ENCODE results near the gene FRAS1. TPM values are rescaled to one million over a fixed set of nuclear protein-coding genes. Genes with fewer than 3 reads are reported as not detected.
"Not testable (repeated sequence)": the region's sequence is repeated elsewhere in the genome, so short reads cannot be mapped to it uniquely, and the experiment has no call there.

FRAS1 gene
- total RNA-seq, 1 donor from 2014 or later: 28.4 TPM

DNA sequence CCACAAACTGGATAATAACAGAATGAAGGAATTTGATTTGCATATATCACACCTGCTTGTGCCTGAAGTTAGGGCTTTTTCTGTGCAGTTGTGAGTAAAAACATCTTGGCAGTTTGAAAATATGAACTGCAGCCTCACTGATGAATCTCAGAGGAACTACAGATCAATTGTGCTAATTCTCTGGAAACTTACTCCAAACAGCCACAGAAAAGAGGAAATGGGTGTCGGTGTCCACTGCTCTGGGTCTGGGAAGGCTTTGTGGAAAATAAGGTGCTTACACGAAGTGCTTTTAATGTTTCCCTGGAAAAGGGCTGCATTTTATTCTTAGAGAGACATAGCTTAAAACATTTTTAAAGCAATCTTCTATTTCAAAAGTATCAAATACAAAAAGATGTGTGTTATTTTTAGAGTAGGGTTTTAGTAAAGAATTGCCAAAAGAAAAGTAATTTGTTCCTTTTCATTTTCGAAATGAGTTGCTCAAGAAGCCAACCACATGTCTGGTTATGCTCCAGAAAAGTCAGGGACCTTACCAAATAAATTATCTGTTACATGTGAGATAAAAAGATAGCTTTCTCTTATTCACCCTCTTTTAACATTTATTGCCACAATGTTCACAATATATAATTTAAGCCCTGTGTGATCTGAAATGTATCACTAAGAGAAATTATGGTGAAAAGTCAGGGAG, 240.1 kb downstream of the FRAS1 start:
- Histone ChIP-seq H3K27me3 (ENCODE audit: control insufficient read depth, insufficient read depth, low read length) (no peaks in the 10 kb centered on the region), H3K36me3 (ENCODE audit: control insufficient read depth, insufficient read depth, low read length) (no peaks in the 10 kb centered on the region), H3K4me3 (ENCODE audit: low read depth, low read length) (no peak overlapping the region)
- TF ChIP-seq CTCF (IDR thresholded peaks at IDR 0.05; ENCODE audit: insufficient read depth, low read length, poor library complexity, severe bottlenecking): no peak
- no peak for DNase-seq (ENCODE audit: low read depth)

- Histone ChIP-seq H3K4me3 (ENCODE audit: low read depth, low read length) (no peak overlapping the region), H3K36me3 (ENCODE audit: control insufficient read depth, insufficient read depth, low read length) (no peaks in the 10 kb centered on the region), H3K27me3 (ENCODE audit: control insufficient read depth, insufficient read depth, low read length) (no peaks in the 10 kb centered on the region)
- no peak for TF ChIP-seq CTCF (IDR thresholded peaks at IDR 0.05; ENCODE audit: insufficient read depth, low read length, poor library complexity, severe bottlenecking)
- DNase-seq (ENCODE audit: low read depth): no peak
Observed at GRCh38 chr4:78298618-78299017, 241.5 kb downstream of the FRAS1 start.

DNA sequence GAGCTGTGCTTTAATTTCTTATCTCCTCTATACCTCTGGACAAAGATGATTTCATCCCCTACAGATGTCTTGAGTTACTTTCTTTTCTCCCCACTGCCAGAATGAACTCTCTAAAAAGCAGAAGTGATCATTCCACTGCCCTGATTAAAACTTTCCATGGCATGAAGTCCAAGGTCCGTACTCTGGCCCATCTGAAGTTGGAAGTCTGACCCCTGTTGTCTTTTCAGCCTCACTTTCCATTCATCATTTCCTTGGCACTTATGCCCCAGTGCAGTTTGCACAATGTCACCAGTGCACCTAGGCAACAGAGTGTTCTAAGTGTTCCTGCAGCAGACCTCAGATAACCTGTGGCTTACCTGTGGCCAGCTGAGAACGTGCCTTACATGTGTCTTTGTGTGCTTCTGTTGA, 242.4 kb downstream of the FRAS1 start:
- no peak for DNase-seq (ENCODE audit: low read depth)
- Histone ChIP-seq H3K4me3 (ENCODE audit: low read depth, low read length) (no peak overlapping the region), H3K27me3 (ENCODE audit: control insufficient read depth, insufficient read depth, low read length) (no peaks in the 10 kb centered on the region), H3K36me3 (ENCODE audit: control insufficient read depth, insufficient read depth, low read length) (no peaks in the 10 kb centered on the region)
- TF ChIP-seq CTCF (IDR thresholded peaks at IDR 0.05; ENCODE audit: insufficient read depth, low read length, poor library complexity, severe bottlenecking): no peak

- H3K36me3 ChIP-seq (ENCODE audit: control insufficient read depth, insufficient read depth, low read length); H3K4me3 ChIP-seq (ENCODE audit: low read depth, low read length); DNase-seq (ENCODE audit: low read depth); H3K27me3 ChIP-seq (ENCODE audit: control insufficient read depth, insufficient read depth, low read length): not testable (repeated sequence)
Observed at GRCh38 chr4:78307263-78307662, 250.1 kb downstream of the FRAS1 start.

DNA sequence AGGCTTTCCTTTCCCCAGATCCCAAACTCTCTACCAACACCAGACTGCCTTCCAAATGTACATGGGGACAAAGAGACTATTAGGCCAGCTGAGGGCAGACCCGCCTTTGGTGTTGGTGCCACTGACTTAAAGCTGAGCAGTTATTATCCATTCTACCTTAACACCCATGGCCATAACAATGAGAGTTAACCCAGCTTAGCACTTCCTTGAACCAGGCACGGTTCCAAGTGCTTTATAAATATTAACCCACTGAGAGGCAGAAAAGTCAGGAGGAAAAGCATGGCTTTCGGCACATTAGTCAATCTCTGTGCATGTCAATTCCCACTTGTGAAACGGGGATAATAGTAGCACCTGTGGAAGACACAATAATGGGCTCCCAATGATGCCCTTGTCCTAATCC, 251.4 kb downstream of the FRAS1 start:
- Histone ChIP-seq H3K36me3 (ENCODE audit: control insufficient read depth, insufficient read depth, low read length) (peaks cover 2% of the 10 kb centered on the region), H3K27me3 (ENCODE audit: control insufficient read depth, insufficient read depth, low read length) (no peaks in the 10 kb centered on the region), H3K4me3 (ENCODE audit: low read depth, low read length) (no peak overlapping the region)
- no peak for TF ChIP-seq CTCF (IDR thresholded peaks at IDR 0.05; ENCODE audit: insufficient read depth, low read length, poor library complexity, severe bottlenecking)
- no peak for DNase-seq (ENCODE audit: low read depth)

GRCh38 chr4:78309352-78309751, 252.2 kb downstream of the FRAS1 start:
- Histone ChIP-seq H3K36me3 (ENCODE audit: control insufficient read depth, insufficient read depth, low read length) (peaks cover 2% of the 10 kb centered on the region), H3K27me3 (ENCODE audit: control insufficient read depth, insufficient read depth, low read length) (no peaks in the 10 kb centered on the region), H3K4me3 (ENCODE audit: low read depth, low read length) (no peak overlapping the region)
- DNase-seq (ENCODE audit: low read depth): no peak
- TF ChIP-seq CTCF (IDR thresholded peaks at IDR 0.05; ENCODE audit: insufficient read depth, low read length, poor library complexity, severe bottlenecking): no peak
